ENCODE measurements around the gene ACVRL1. TPM values are rescaled to one million over a fixed set of nuclear protein-coding genes. Genes with fewer than 3 reads are reported as not detected.

ACVRL1 gene
- total RNA-seq, 4 donors from 2014 or later, result 68.4 to 318 (median 80.7) TPM

DNA sequence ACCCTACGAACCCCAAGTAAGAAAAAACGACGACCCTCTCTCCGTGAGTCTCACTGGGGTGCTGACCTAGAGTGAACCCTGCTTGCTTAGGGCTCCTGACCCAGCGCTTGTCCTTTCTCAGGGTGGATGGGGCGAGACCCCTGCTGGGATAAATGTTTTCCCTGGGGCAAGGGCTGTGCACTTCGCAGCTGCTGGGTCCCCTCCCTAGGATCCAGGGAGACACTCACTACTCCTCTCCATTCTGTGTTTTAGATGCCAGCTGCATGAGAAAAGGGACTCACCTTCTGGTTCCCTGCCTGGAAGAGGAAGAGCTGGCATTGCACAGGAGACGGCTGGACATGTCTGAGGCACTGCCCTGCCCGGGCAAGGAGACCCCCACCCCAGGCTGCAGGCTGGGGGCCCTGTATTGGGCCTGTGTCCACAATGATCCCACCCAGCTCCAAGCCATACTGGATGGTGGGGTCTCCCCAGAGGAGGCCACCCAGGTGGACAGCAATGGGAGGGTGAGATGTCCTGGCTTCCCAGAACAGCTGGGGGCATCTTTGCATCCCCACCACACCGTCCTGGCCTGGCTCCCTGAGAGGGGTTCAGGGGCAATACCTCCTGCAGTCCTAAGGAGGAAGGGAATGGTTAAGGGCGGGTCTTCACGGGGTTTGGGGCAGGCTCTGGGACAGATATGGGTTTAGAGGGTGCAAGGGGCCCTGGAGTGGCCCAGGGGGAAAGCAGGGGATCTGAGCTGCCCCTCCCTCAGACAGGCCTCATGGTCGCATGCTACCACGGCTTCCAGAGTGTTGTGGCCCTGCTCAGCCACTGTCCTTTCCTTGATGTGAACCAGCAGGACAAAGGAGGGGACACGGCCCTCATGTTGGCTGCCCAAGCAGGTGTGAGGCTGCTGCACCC, 18.7 kb upstream of the ACVRL1 start:
- WGBS, 2 donors, result 69 to 74% methylated on average over 14 to 15 of the region's 15 CpGs
- H3K4me3 ChIP-seq, result no peak overlapping the region
- no peak for DNase-seq (ENCODE audit: low spot score in 2 of 2)

DNA sequence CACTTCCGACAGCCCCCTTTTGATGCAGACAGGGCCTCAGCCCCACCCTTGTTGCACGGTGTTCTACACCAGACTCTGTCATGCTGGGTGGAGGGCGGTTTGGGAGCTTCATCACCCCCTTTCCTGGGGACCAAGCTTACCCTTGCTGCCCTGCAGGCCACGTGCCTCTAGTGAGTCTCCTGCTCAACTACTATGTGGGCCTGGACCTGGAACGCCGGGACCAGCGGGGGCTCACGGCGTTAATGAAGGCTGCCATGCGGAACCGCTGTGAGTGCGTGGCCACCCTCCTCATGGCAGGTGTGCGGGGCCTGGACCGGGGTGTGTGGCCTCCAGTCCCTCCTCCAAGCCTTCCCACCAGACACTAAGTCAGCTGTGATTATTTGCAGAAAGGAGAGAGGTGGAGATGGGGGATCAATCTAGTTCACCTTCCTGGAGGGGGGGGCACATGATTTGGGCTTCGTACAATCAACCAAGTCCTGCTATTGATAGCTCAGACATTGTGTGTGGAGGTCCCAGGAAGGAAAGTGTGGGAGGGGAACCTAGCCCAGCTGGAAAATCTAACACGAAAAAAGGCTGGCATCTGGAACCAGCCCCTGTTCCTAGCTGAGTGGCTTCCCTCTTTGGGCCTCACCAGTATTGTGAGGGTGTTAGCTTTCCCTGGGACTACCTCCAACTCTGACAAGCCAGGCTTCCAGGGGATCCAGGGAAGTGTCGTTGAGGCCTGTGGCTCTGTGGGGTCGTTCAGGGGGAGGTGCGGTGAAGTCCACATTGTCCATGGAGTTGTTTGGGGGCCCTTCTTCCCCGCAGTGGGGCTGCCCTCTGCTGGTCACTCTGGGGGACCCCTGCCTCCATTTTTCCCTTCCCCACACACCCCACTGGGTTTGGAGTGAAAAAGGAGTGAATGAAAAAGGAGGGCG, 17.8 kb upstream of the ACVRL1 start:
- no peaks in the 10 kb centered on the region for H3K27me3 ChIP-seq
- H3K36me3 ChIP-seq, result no peaks in the 10 kb centered on the region
- no peaks in the 10 kb centered on the region for H3K9me3 ChIP-seq
- TF ChIP-seq EP300 (IDR thresholded peaks at IDR 0.05), result no peak
- TF ChIP-seq POLR2A (IDR thresholded peaks at IDR 0.05), result no peak
- TF ChIP-seq, protein P1, sequence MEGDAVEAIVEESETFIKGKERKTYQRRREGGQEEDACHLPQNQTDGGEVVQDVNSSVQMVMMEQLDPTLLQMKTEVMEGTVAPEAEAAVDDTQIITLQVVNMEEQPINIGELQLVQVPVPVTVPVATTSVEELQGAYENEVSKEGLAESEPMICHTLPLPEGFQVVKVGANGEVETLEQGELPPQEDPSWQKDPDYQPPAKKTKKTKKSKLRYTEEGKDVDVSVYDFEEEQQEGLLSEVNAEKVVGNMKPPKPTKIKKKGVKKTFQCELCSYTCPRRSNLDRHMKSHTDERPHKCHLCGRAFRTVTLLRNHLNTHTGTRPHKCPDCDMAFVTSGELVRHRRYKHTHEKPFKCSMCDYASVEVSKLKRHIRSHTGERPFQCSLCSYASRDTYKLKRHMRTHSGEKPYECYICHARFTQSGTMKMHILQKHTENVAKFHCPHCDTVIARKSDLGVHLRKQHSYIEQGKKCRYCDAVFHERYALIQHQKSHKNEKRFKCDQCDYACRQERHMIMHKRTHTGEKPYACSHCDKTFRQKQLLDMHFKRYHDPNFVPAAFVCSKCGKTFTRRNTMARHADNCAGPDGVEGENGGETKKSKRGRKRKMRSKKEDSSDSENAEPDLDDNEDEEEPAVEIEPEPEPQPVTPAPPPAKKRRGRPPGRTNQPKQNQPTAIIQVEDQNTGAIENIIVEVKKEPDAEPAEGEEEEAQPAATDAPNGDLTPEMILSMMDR (IDR thresholded peaks at IDR 0.05), result no peak
- DNase-seq (ENCODE audit: low spot score in 2 of 2), result no peak
- whole genome bisulfite sequencing, 2 donors, result 76 to 85% methylated on average over 11 to 18 of the region's 21 CpGs
- H3K4me1 ChIP-seq, result peaks cover 0 to 24% (median 7%) of the 10 kb centered on the region in 4 donors
- no peak overlapping the region for H3K27ac ChIP-seq
- no peak overlapping the region for H3K4me3 ChIP-seq

More for the DNA sequence above, 18.7 kb upstream of the ACVRL1 start:
- H3K9me3 ChIP-seq, result no peaks in the 10 kb centered on the region
- H3K27ac ChIP-seq, result no peak overlapping the region
- H3K36me3 ChIP-seq, result no peaks in the 10 kb centered on the region
- TF ChIP-seq, protein P1 (IDR thresholded peaks at IDR 0.05), result no peak
- TF ChIP-seq POLR2A (IDR thresholded peaks at IDR 0.05) (no peak), EP300 (IDR thresholded peaks at IDR 0.05) (no peak)
- H3K4me1 ChIP-seq, result peaks cover 0 to 24% (median 7%) of the 10 kb centered on the region in 4 donors
- H3K27me3 ChIP-seq, result no peaks in the 10 kb centered on the region

DNA sequence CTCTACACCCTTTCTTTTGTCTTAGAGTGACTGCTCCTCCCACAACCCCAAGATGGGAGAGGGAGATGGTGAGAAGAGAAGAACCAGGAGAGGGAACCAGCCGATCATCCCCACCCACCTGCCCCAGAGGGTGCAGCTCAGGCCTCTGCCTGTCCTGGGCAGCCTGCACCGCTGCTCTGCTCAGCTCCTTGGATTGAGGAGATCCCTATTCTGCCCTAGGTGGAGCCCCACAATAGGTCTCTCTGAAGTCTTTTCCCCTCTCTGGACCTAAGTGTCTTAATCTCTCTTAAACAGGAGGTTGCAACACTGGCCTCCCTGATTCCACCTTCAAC, 17.2 kb upstream of the ACVRL1 start:
- 80 to 89% methylated on average over 2 of the region's 2 CpGs for WGBS, 2 donors
- Histone ChIP-seq H3K9me3 (no peaks in the 10 kb centered on the region), H3K4me3 (no peak overlapping the region), H3K27me3 (no peaks in the 10 kb centered on the region), H3K27ac (no peak overlapping the region), H3K4me1 (peaks cover 0 to 30% (median 7%) of the 10 kb centered on the region in 4 donors), H3K36me3 (no peaks in the 10 kb centered on the region)
- TF ChIP-seq EP300 (IDR thresholded peaks at IDR 0.05) (no peak), POLR2A (IDR thresholded peaks at IDR 0.05) (no peak)
- TF ChIP-seq, protein P1 (IDR thresholded peaks at IDR 0.05), result no peak
- no peak for DNase-seq (ENCODE audit: low spot score in 2 of 2)

DNA sequence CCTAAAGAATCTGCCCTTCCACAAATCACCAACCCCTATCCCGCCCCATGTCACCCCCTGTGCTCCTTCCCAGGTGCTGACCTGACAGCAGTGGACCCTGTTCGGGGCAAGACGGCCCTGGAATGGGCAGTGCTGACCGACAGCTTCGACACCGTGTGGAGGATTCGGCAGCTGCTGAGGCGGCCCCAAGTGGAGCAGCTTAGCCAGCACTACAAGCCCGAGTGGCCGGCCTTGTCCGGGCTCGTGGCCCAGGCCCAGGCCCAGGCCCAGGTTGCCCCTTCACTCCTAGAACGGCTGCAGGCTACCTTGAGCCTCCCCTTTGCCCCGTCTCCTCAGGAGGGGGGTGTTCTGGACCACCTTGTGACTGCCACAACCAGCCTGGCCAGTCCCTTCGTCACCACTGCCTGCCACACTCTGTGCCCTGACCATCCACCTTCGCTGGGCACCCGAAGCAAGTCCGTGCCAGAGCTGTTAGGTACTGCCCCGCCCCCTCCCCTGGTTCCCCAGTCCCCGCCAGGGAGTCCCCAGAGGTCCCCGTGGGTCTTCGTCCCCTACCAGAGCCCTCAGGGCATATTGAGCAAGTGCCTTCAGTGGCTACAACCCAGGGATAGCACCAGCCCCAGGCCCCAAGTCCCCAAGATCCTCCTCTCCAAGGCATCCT, 16.7 kb upstream of the ACVRL1 start:
- Histone ChIP-seq H3K9me3 (no peaks in the 10 kb centered on the region), H3K27me3 (no peaks in the 10 kb centered on the region), H3K4me3 (no peak overlapping the region), H3K4me1 (peaks cover 0 to 32% (median 7%) of the 10 kb centered on the region in 4 donors), H3K27ac (no peak overlapping the region), H3K36me3 (no peaks in the 10 kb centered on the region)
- 81 to 85% methylated on average over 16 to 21 of the region's 22 CpGs for WGBS, 2 donors
- TF ChIP-seq EP300 (IDR thresholded peaks at IDR 0.05) (no peak), POLR2A (IDR thresholded peaks at IDR 0.05) (no peak)
- TF ChIP-seq, protein P1 (IDR thresholded peaks at IDR 0.05), result no peak
- DNase-seq (ENCODE audit: low spot score in 2 of 2), result no peak

All from tibial nerve (tissue), 4 donors.